Upper lobe of left lung (tissue), 6 donors: ENCODE data around the gene ATP1A2. TPM values are rescaled to one million over a fixed set of nuclear protein-coding genes. Genes with fewer than 3 reads are reported as not detected.

ENCODE experiments used
- ATAC-seq, 2 donors: fragments of 200-7000 bp; cut with Tn5 transposase; one replicate each; pipeline ENCODE4 v1.9.1; 2022; ENCODE audit warnings: mild to moderate bottlenecking in 2 of 2, moderate library complexity in 2 of 2; ENCODE audit not compliant: low FRiP score in 2 of 2
- DNase-seq, 2 donors: peaks; one replicate each; pipeline ENCODE4 v3.0.0-alpha.2; 2019 to 2020
- H3K27ac ChIP-seq, 4 donors: fragments of 200-600 bp; sonication (generic); one replicate each; pipeline ENCODE4 v1.5.1; 2016 to 2019
- H3K27me3 ChIP-seq, 4 donors: fragments of 200-600 bp; sonication (generic); one replicate each; pipeline ENCODE4 v1.5.1; 2017 to 2019
- H3K36me3 ChIP-seq, 4 donors: fragments of 200-600 bp; sonication (generic); one replicate each; pipeline ENCODE4 v1.5.1; 2016 to 2019
- H3K4me1 ChIP-seq, 4 donors: fragments of 200-600 bp; sonication (generic); one replicate each; pipeline ENCODE4 v1.5.1; 2018 to 2019
- H3K4me3 ChIP-seq, 4 donors: fragments of 200-600 bp; sonication (generic); one replicate each; pipeline ENCODE4 v1.5.1; 2017 to 2019; ENCODE audit warnings: mild to moderate bottlenecking in 2 of 4, moderate library complexity in 1 of 4
- H3K9me3 ChIP-seq, 4 donors: fragments of 200-600 bp; sonication (generic); one replicate each; pipeline ENCODE4 v1.5.1; 2018 to 2019
- CTCF ChIP-seq, 6 experiments: fragments of 450-650 bp in 4 of 6; fragments of 200-600 bp in 2 of 6; sonication (generic) in 2 of 6; IDR thresholded peaks; one replicate each; pipeline ENCODE4 v1.5.1; 2016 to 2019; ENCODE audit warnings: antibody characterized with exemption in 6 of 6
- EP300 ChIP-seq, 4 donors: sonication (generic); formaldehyde crosslinking; IDR thresholded peaks; one replicate each; pipeline ENCODE4 v1.5.1; 2017; ENCODE audit warnings: antibody characterized with exemption in 4 of 4, control low read depth in 2 of 4
- POLR2A ChIP-seq, 4 donors: fragments of 450-650 bp; IDR thresholded peaks; one replicate each; pipeline ENCODE4 v1.5.1; 2016 to 2017; ENCODE audit warnings: antibody characterized with exemption in 4 of 4, mild to moderate bottlenecking in 2 of 4
- POLR2AphosphoS5 ChIP-seq, 2 donors: sonication (generic); formaldehyde crosslinking; IDR thresholded peaks; one replicate each; pipeline ENCODE4 v1.5.1; 2017; ENCODE audit warnings: antibody characterized with exemption in 2 of 2
- WGBS, 2 donors: methylation state at CpG; one replicate each; pipeline ENCODE4 v1.1.5; 2017 to 2018; 5-methylcytosine and 5-hydroxymethylcytosine counted together
- total RNA-seq, 6 donors: library from RNA; depleted of rRNA in 4 of 6; stranded (reverse); fragments of >200 nt in 4 of 6; gene quantifications; one replicate each; pipeline versions ENCODE4 v1.1.0 to v1.2.1, GENCODE V29; 2016 to 2021
- donor health status: DM: no; HTN: no; CAD: no; lungs with moderate emphysema.
- donor health status: DM: no; HTN: yes; CAD: no; lungs with severe emphysema.

Gene ATP1A2
- total RNA-seq, 6 donors from 2014 or later, result 2.2 to 36.7 (median 3.8) TPM

DNA sequence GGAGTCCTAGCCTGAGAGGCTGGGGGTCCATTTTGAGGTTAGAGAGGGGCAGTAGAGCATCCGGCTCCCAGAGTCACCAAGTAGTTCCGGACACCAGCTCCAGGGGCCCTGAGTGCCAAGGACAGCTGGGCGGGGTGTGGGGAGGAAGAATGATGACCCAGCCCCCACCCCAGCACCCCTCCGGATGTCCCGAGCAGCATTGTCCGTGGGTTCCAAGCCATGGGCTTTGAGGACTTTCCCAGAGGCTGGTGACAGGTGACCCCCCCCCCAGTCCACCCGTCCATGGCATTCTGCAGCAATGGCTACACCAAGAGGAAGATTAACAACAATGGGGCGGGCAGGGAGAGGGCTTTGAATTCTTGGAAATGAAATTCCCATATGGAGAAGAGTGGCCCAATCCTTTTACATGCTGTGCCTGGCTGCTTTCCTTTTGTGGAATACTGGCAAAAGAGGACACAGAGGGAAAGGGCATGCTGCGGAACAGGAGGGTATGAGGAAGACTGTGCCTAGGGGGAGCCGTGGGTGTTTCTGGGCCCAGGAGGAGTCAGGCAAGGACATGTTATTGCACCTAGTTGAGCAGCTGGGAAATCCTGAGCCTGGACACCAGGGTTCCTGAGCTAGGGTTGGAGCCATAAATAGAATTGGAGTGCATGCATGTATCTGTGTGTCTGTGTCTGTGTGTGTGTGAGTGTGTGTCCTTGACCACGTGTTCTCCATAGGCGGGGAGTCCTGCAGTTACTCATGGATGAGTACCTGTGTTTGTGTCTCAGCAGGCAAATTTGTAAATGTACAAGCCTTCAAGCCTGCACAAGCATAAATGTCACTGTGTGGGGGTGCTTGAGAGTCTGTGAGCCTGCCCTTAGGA is 956 bp downstream of the ATP1A2 start:
- Histone ChIP-seq H3K27ac (peak overlapping the region in 1 of 4 donors; percentile 39), H3K4me1 (peaks cover 0 to 11% (median 3%) of the 10 kb centered on the region in 4 donors), H3K27me3 (no peaks in the 10 kb centered on the region), H3K4me3 (peak overlapping the region in 3 of 4 donors; percentile 3 to 20 (median 14)), H3K36me3 (no peaks in the 10 kb centered on the region), H3K9me3 (no peaks in the 10 kb centered on the region)
- ATAC-seq (no peak), DNase-seq (no peak)
- TF ChIP-seq EP300 (IDR thresholded peaks at IDR 0.05) (no peak), CTCF (IDR thresholded peaks at IDR 0.05) (no peak), POLR2AphosphoS5 (IDR thresholded peaks at IDR 0.05) (no peak)
- WGBS, 2 donors, result 55 to 58% methylated on average over 10 to 11 of the region's 12 CpGs

DNA sequence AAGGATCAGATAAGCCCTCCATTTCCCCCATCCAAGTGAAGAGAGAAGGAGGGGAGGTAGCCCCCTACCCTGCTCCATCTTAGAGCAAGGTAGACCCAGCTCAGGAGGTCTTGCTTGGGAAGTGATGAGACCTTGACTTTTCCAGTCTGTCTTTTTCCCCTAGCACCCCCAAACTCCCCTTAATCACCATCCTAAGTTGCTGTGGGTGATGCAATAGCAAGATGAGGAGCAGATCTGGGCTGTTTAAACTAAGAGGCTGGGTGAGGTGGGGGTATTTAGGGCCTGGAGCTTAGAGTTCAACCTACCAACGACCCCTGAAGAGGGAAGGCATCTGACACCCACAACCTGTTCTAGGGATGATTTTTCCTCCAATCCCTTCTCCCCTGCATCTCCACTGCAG is 1.7 kb downstream of the ATP1A2 start:
- H3K4me3 ChIP-seq, result peak overlapping the region in 2 of 4 donors; percentile 14 to 20

GRCh38 chr1:160117709-160118183 is 2.2 kb downstream of the ATP1A2 start:
- DNase-seq, result peak in 1 of 2 donors; percentile 37
- Histone ChIP-seq H3K27me3 (no peaks in the 10 kb centered on the region), H3K27ac (no peak overlapping the region)

More for the DNA sequence above, 1.7 kb downstream of the ATP1A2 start:
- Histone ChIP-seq H3K27me3 (no peaks in the 10 kb centered on the region), H3K9me3 (no peaks in the 10 kb centered on the region), H3K4me1 (peaks cover 0 to 11% (median 3%) of the 10 kb centered on the region in 4 donors), H3K36me3 (no peaks in the 10 kb centered on the region), H3K27ac (no peak overlapping the region)
- ATAC-seq (no peak), DNase-seq (no peak)
- TF ChIP-seq POLR2AphosphoS5 (IDR thresholded peaks at IDR 0.05) (no peak), POLR2A (IDR thresholded peaks at IDR 0.05) (no peak)
- 0 to 5% methylated on average over 1 of the region's 1 CpG for whole genome bisulfite sequencing, 2 donors

DNA sequence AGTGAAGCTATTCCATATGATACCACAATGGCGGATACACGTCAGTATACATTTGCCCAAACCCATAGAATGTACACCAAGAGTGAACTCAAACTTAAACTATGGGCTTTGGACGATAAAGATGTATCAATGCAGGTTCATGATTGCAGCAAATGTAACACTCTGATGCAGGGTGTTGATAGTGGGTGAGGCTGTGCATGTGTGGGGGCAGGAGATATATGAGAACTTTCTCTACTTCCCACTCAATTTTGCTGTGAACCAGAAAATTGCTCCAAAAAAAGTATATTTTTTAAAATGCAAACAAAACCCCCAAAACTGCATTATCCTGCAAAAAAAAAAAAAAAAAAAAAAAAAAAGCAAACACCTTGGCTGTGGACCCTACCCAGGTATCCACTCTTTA is 3.4 kb downstream of the ATP1A2 start:
- DNase-seq (no peak), ATAC-seq (no peak)
- peaks cover 0 to 11% (median 3%) of the 10 kb centered on the region in 4 donors for H3K4me1 ChIP-seq
- no peak for TF ChIP-seq CTCF (IDR thresholded peaks at IDR 0.05)
- TF ChIP-seq POLR2AphosphoS5 (IDR thresholded peaks at IDR 0.05), result no peak
- no peak for TF ChIP-seq POLR2A (IDR thresholded peaks at IDR 0.05)
- TF ChIP-seq EP300 (IDR thresholded peaks at IDR 0.05), result no peak
- H3K9me3 ChIP-seq, result no peaks in the 10 kb centered on the region
- 57 to 92% methylated on average over 3 of the region's 3 CpGs for WGBS, 2 donors
- no peak overlapping the region for H3K27ac ChIP-seq
- H3K36me3 ChIP-seq, result no peaks in the 10 kb centered on the region
- no peaks in the 10 kb centered on the region for H3K27me3 ChIP-seq
- no peak overlapping the region for H3K4me3 ChIP-seq

More at GRCh38 chr1:160117709-160118183, 2.2 kb downstream of the ATP1A2 start:
- WGBS, 2 donors, result 15 to 32% methylated on average over 4 to 8 of the region's 8 CpGs
- ATAC-seq, result peak; percentile 49 to 52
- peaks cover 0 to 11% (median 3%) of the 10 kb centered on the region in 4 donors for H3K4me1 ChIP-seq
- H3K4me3 ChIP-seq, result peak overlapping the region in 1 of 4 donors; percentile 20
- no peaks in the 10 kb centered on the region for H3K36me3 ChIP-seq
- H3K9me3 ChIP-seq, result no peaks in the 10 kb centered on the region
- no peak for TF ChIP-seq EP300 (IDR thresholded peaks at IDR 0.05)
- TF ChIP-seq POLR2AphosphoS5 (IDR thresholded peaks at IDR 0.05), result no peak
- TF ChIP-seq POLR2A (IDR thresholded peaks at IDR 0.05), result no peak
- TF ChIP-seq CTCF (IDR thresholded peaks at IDR 0.05), result no peak

DNA sequence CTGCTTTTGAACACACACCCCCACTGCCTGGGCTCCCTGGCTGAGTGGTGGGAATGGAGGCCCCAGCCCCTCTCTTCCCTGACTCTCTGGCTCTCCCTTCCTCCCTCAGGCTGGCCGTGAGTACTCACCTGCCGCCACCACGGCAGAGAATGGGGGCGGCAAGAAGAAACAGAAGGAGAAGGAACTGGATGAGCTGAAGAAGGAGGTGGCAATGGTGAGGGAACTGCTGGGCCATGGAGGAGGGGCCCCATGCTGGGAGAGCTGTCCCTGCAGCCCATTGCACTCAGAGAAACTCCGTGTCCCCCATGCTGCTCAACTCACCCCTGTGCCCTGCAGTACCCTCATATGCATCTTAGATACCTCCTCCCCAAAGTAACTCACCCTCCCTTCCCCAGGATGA is 5.2 kb downstream of the ATP1A2 start:
- WGBS, 2 donors, result 89% methylated on average over 5 of the region's 5 CpGs
- ATAC-seq (no peak), DNase-seq (no peak)
- H3K4me3 ChIP-seq, result no peak overlapping the region
- H3K27ac ChIP-seq, result no peak overlapping the region
- peaks cover 0 to 15% (median 3%) of the 10 kb centered on the region in 4 donors for H3K4me1 ChIP-seq
- H3K9me3 ChIP-seq, result no peaks in the 10 kb centered on the region
- TF ChIP-seq POLR2AphosphoS5 (IDR thresholded peaks at IDR 0.05) (no peak), POLR2A (IDR thresholded peaks at IDR 0.05) (no peak), EP300 (IDR thresholded peaks at IDR 0.05) (no peak), CTCF (IDR thresholded peaks at IDR 0.05) (no peak)
- no peaks in the 10 kb centered on the region for H3K27me3 ChIP-seq
- H3K36me3 ChIP-seq, result no peaks in the 10 kb centered on the region
